SK-N-MC (cell line): Measurements from ENCODE around the gene MAGEB2.
"Not testable (repeated sequence)": the region's sequence is repeated elsewhere in the genome, so short reads cannot be mapped to it uniquely, and the experiment has no call there.

Source experiments
- DNase-seq: peaks from one replicate; pipeline ENCODE4 v3.0.0-alpha.2; 2011; ENCODE audit warnings: low read depth, low spot score
- H3K27ac ChIP-seq: fragments of 200-600 bp; sonication (generic); 2 replicates; pipeline ENCODE4 v1.5.1; 2016; ENCODE audit warnings: mixed run types
- H3K36me3 ChIP-seq: fragments of 200-600 bp; sonication (generic); 2 replicates; pipeline ENCODE4 v1.6.1; 2017; ENCODE audit warnings: antibody characterized with exemption, low read length, mixed read lengths; ENCODE audit not compliant: insufficient read depth
- H3K4me3 ChIP-seq: fragments of 200-600 bp; sonication (generic); 2 replicates; pipeline ENCODE4 v1.5.1; 2016
- H3K9ac ChIP-seq: fragments of 200-600 bp; sonication (generic); 2 replicates; pipeline ENCODE4 v1.8.0; 2017; ENCODE audit warnings: mixed run types, mixed read lengths; ENCODE audit not compliant: insufficient read length
- H3K9me3 ChIP-seq: fragments of 200-600 bp; sonication (generic); 2 replicates; pipeline ENCODE4 v1.6.1; 2017; ENCODE audit warnings: low read depth, mild to moderate bottlenecking, antibody characterized with exemption, low read length, moderate library complexity, mixed read lengths
- EZH2 ChIP-seq: fragments of 200-600 bp; sonication (generic); IDR thresholded peaks from one replicate; pipeline ENCODE4 v1.6.1; 2017; ENCODE audit warnings: antibody characterized with exemption
- FOXP2 ChIP-seq: optimal IDR thresholded peaks from 2 replicates; pipeline ENCODE3; 2011; ENCODE audit warnings: mild to moderate bottlenecking, moderate library complexity; ENCODE audit not compliant: insufficient read depth; ENCODE audit errors: extremely low read length, control extremely low read depth
- POLR2AphosphoS5 ChIP-seq: IDR thresholded peaks from 2 replicates; pipeline ENCODE4 v1.6.1; 2012; ENCODE audit warnings: mild to moderate bottlenecking, low read depth, low read length, borderline replicate concordance

Gene MAGEB2

GRCh38 chrX:30215357-30215843 is at the start of gene MAGEB2:
MAGEB2 (plus strand) TSS chrX:30215563; CDS start chrX:30218581, 3,018 bp downstream.
- no peak within 1 kb of the TSS for H3K27ac ChIP-seq
- H3K9me3 ChIP-seq = no peaks in the 10 kb centered on the region
- H3K4me3 ChIP-seq = no peak within 1 kb of the TSS
- no peaks in the 10 kb centered on the region for H3K36me3 ChIP-seq
- DNase-seq = no peak
- no peak within 1 kb of the TSS for H3K9ac ChIP-seq
- TF ChIP-seq POLR2AphosphoS5 (no peak), FOXP2 (no peak), EZH2 (no peak)

DNA sequence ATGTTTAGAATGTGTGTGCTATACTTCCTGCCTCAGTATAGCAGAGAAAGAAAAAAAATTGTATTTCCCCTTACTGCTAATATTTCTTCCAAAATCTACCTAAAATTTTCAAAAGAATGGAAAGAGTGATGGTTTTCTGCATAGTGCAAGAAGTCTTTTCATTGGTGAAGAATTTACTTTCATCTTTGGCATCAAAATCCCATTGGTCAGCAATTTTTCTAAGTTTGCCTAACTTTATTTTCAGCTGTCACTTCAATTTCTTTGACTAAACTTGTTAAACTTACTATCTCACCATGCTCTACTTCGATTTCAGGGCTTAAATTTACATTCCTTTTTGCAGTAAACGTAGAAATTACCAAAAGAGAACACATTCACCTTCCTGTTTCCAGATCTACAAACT is 44.5 kb upstream of the MAGEB2 start:
- Histone ChIP-seq H3K9ac (no peak overlapping the region), H3K36me3 (no peaks in the 10 kb centered on the region), H3K4me3 (no peak overlapping the region), H3K9me3 (no peaks in the 10 kb centered on the region), H3K27ac (no peak overlapping the region)
- TF ChIP-seq FOXP2 (no peak), POLR2AphosphoS5 (no peak), EZH2 (no peak)
- DNase-seq = no peak

GRCh38 chrX:30181353-30181752 is 34.0 kb upstream of the MAGEB2 start:
- no peak for DNase-seq
- Histone ChIP-seq H3K9me3 (no peaks in the 10 kb centered on the region), H3K9ac (no peak overlapping the region), H3K4me3 (no peak overlapping the region), H3K27ac (no peak overlapping the region), H3K36me3 (no peaks in the 10 kb centered on the region)
- TF ChIP-seq FOXP2 = no peak

- H3K27ac ChIP-seq = no peak overlapping the region
- H3K4me3 ChIP-seq = no peak overlapping the region
- H3K36me3 ChIP-seq = no peaks in the 10 kb centered on the region
- no peak for DNase-seq
- H3K9me3 ChIP-seq = no peaks in the 10 kb centered on the region
- H3K9ac ChIP-seq = no peak overlapping the region
- TF ChIP-seq FOXP2 (no peak), EZH2 (no peak), POLR2AphosphoS5 (no peak)
These were observed 31.8 kb upstream of the MAGEB2 start for GRCh38 chrX:30183554-30183953.

DNA sequence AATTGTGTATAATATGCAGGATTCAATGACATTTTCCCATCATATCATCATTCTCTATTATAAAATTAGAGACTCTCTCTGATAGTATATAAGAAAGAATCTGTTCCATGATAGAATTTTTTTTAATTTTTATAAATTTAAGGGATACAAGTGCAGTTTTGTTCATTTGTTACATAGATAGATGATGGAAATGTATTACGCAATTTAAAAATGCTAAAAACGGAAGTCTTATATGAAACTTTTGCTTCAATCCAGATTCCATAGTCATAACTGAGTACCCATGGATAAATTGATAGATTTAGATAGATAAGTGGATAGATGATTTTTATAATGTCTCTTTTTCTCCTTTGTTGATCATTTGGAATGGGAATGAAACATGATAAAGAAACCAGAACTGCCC is 24.9 kb upstream of the MAGEB2 start:
- Histone ChIP-seq H3K4me3 (no peak overlapping the region), H3K9ac (no peak overlapping the region), H3K36me3 (no peaks in the 10 kb centered on the region), H3K9me3 (no peaks in the 10 kb centered on the region), H3K27ac (no peak overlapping the region)
- DNase-seq = no peak
- no peak for TF ChIP-seq FOXP2
- no peak for TF ChIP-seq POLR2AphosphoS5
- no peak for TF ChIP-seq EZH2

GRCh38 chrX:30193910-30194309 is 21.5 kb upstream of the MAGEB2 start:
- not testable (repeated sequence) for H3K36me3 ChIP-seq, DNase-seq, H3K9ac ChIP-seq, H3K27ac ChIP-seq, H3K9me3 ChIP-seq, H3K4me3 ChIP-seq

DNA sequence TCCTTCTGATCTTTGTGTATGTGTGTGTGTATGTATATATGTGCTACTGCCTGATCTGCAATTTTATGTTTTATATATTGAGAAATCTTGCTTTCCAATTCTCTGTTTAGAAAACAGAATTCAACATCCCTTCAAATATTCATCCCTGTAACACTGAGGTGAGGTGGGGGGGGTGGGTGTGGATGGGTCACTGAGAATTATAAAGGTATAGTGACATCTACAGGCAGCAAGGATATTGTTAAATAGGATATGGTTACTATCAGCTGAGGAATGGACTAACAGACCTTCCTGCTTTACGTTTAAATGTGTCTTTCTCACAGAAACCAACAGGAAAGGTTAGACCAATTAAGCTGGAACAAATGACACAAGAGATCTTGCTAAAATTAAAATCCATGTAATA is 19.0 kb upstream of the MAGEB2 start:
- no peak overlapping the region for H3K27ac ChIP-seq
- no peaks in the 10 kb centered on the region for H3K9me3 ChIP-seq
- no peak overlapping the region for H3K4me3 ChIP-seq
- H3K9ac ChIP-seq = no peak overlapping the region
- H3K36me3 ChIP-seq = no peaks in the 10 kb centered on the region
- TF ChIP-seq FOXP2 (no peak), POLR2AphosphoS5 (no peak), EZH2 (no peak)
- no peak for DNase-seq

GRCh38 chrX:30212172-30212571 is 3.2 kb upstream of the MAGEB2 start:
- TF ChIP-seq EZH2 (no peak), FOXP2 (no peak), POLR2AphosphoS5 (no peak)
- H3K9me3 ChIP-seq = no peaks in the 10 kb centered on the region

GRCh38 chrX:30217465-30217864 is 2.1 kb downstream of the MAGEB2 start:
- Histone ChIP-seq H3K36me3 (no peaks in the 10 kb centered on the region), H3K9me3 (no peaks in the 10 kb centered on the region), H3K4me3 (no peak overlapping the region), H3K9ac (no peak overlapping the region), H3K27ac (no peak overlapping the region)
- DNase-seq = no peak
- TF ChIP-seq FOXP2 (no peak), POLR2AphosphoS5 (no peak), EZH2 (no peak)

More at GRCh38 chrX:30212172-30212571, 3.2 kb upstream of the MAGEB2 start:
- DNase-seq = no peak
- Histone ChIP-seq H3K9ac (no peak overlapping the region), H3K4me3 (no peak overlapping the region), H3K27ac (no peak overlapping the region), H3K36me3 (no peaks in the 10 kb centered on the region)

GRCh38 chrX:30219372-30219771 is 4.0 kb downstream of the MAGEB2 start:
- no peak for DNase-seq
- Histone ChIP-seq H3K27ac (no peak overlapping the region), H3K36me3 (no peaks in the 10 kb centered on the region), H3K4me3 (no peak overlapping the region), H3K9me3 (no peaks in the 10 kb centered on the region), H3K9ac (no peak overlapping the region)
- TF ChIP-seq FOXP2 (no peak), EZH2 (no peak), POLR2AphosphoS5 (no peak)
